HepG2 (cell line): ENCODE results near the gene TBC1D22A. TPM values are rescaled to one million over a fixed set of nuclear protein-coding genes. Genes with fewer than 3 reads are reported as not detected.

ENCODE experiments used
- ESRRA ChIP-seq: sonication (generic); formaldehyde crosslinking; IDR thresholded peaks from 2 replicates; pipeline ENCODE4 v1.5.1; 2020; ENCODE audit warnings: mild to moderate bottlenecking, low read depth, missing genetic modification reagents
- FOXA1 ChIP-seq, 2 experiments: fragments of 450-650 bp in 1 of 2; sonication (generic) in 1 of 2; formaldehyde crosslinking in 1 of 2; IDR thresholded peaks; 2 replicates each; pipeline versions ENCODE4 v1.4.0 to v1.6.1; 2016 to 2020; ENCODE audit warnings: missing genetic modification reagents in 1 of 2
- FOXA3 ChIP-seq: IDR thresholded peaks from 2 replicates; pipeline ENCODE4 v1.6.1; 2016; ENCODE audit warnings: missing genetic modification reagents, missing compliant biosample characterization
- GABPA ChIP-seq, 2 experiments: IDR thresholded peaks; 2 replicates each; pipeline ENCODE4 v1.6.1; 2011 to 2016; ENCODE audit warnings: low read depth in 2 of 2, low read length in 1 of 2, missing biosample characterization in 1 of 2, missing genetic modification characterization in 1 of 2
- GATAD1 ChIP-seq: IDR thresholded peaks from 2 replicates; pipeline ENCODE4 v1.6.1; 2016; ENCODE audit warnings: missing genetic modification reagents, missing compliant biosample characterization
- HMG20B ChIP-seq: conservative IDR thresholded peaks from 2 replicates; pipeline ENCODE4 v1.6.1; 2016; ENCODE audit warnings: missing genetic modification reagents, missing compliant biosample characterization
- KLF11 ChIP-seq: IDR thresholded peaks from 2 replicates; pipeline ENCODE4 v1.6.1; 2016; ENCODE audit warnings: missing compliant biosample characterization
- MIXL1 ChIP-seq: IDR thresholded peaks from 2 replicates; pipeline ENCODE4 v1.6.1; 2016
- NFE2 ChIP-seq: sonication (generic); formaldehyde crosslinking; IDR thresholded peaks from 2 replicates; pipeline ENCODE4 v1.4.0; 2020; ENCODE audit warnings: missing genetic modification reagents
- NFKB2 ChIP-seq: sonication (generic); formaldehyde crosslinking; IDR thresholded peaks from 2 replicates; pipeline ENCODE4 v1.4.0; 2020; ENCODE audit warnings: missing genetic modification reagents, borderline replicate concordance
- TCF7 ChIP-seq: sonication (generic); IDR thresholded peaks from 2 replicates; pipeline ENCODE4 v1.6.1; 2016; ENCODE audit warnings: antibody characterized with exemption, low read depth
- ZNF569 ChIP-seq: sonication (generic); formaldehyde crosslinking; IDR thresholded peaks from 2 replicates; pipeline ENCODE4 v1.5.0; 2020; ENCODE audit warnings: mild to moderate bottlenecking, missing genetic modification reagents, moderate library complexity, borderline replicate concordance
- ZNF614 ChIP-seq: IDR thresholded peaks from 2 replicates; pipeline ENCODE4 v1.6.1; 2018; ENCODE audit warnings: missing biosample characterization, missing genetic modification reagents, inconsistent platforms, borderline replicate concordance
- polyA plus RNA-seq, 8 experiments: library from polyadenylated mRNA; depleted of rRNA in 3 of 8; stranded (reverse) in 7 of 8; unstranded in 1 of 8; fragments of >200 nt; fragmentation: Illumina TruSeq in 4 of 8; extraction: Trizol in 4 of 8; gene quantifications; 2 replicates each; pipeline versions ENCODE4 v1.2.1 to v1.2.3, GENCODE V29; 2011 to 2016; ENCODE audit warnings: low read depth in 4 of 8, missing spikeins in 1 of 8, mixed read lengths in 1 of 8; ENCODE audit not compliant: insufficient read depth in 1 of 8
- total RNA-seq, 5 experiments: library from RNA; depleted of rRNA; stranded (reverse); fragments of >200 nt; fragmentation: Illumina TruSeq; extraction: Trizol; gene quantifications; 2 replicates each; pipeline ENCODE4 v1.2.3, GENCODE V29; 2016; ENCODE audit warnings: low read depth in 1 of 5
- TF ChIP-seq, protein P1 (sequence below): IDR thresholded peaks from 2 replicates; pipeline ENCODE4 v1.6.1; 2016; ENCODE audit warnings: low read depth
- TF ChIP-seq, protein P2 (sequence below): sonication (generic); formaldehyde crosslinking; IDR thresholded peaks from 2 replicates; pipeline ENCODE4 v1.4.0; 2020; ENCODE audit warnings: missing genetic modification reagents, borderline replicate concordance
- TF ChIP-seq, protein P3 (sequence below): fragments of 450-650 bp; IDR thresholded peaks from 2 replicates; pipeline ENCODE4 v1.6.1; 2016
- TF ChIP-seq, protein P4 (sequence below): sonication (generic); formaldehyde crosslinking; IDR thresholded peaks from 2 replicates; pipeline ENCODE4 v1.4.0; 2020; ENCODE audit warnings: missing genetic modification reagents
- TF ChIP-seq, protein P5 (sequence below): IDR thresholded peaks from 2 replicates; pipeline ENCODE4 v1.6.1; 2016; ENCODE audit warnings: missing compliant biosample characterization, missing genetic modification reagents, borderline replicate concordance

The TBC1D22A gene
- total and polyA plus RNA-seq, 2 of the 13 experiments (the other 11 are each of a cell fraction or from before 2014, with no cell fraction given) = 17.3 to 18.0 TPM

DNA sequence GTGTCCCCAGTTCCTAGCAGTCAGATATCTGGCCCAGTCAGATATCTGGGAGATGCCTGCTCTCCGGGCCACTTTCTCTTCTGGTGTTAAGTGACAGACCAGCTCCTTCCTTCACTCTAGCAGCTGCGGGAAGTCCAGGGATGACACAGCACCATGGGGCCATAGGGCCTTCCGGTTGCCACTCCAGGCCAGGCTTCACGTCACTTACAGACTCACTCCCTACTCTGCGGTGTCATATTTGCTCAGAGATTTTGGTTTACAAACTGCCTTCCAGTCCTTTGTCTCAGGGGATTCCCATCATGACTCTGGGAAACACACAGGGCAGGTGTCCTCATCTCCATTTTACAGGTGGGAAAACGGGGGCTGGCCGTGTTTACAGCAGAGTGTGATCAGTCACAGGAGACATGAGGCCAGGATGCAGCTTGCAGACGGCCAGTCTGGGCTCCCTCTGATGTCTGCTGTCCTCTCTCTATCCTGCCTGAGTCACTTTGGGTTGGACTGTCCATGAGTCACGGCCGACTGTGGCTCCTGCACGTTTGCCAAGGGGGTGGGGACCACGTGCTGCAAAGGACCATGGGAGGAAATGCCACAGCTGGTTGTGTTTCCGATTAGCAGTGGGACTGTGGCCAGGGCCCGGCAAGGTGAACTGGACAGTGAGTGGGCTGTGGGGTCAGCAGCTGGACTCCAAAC is 8.2 kb upstream of the TBC1D22A start (continued):
- TF ChIP-seq, protein P1, sequence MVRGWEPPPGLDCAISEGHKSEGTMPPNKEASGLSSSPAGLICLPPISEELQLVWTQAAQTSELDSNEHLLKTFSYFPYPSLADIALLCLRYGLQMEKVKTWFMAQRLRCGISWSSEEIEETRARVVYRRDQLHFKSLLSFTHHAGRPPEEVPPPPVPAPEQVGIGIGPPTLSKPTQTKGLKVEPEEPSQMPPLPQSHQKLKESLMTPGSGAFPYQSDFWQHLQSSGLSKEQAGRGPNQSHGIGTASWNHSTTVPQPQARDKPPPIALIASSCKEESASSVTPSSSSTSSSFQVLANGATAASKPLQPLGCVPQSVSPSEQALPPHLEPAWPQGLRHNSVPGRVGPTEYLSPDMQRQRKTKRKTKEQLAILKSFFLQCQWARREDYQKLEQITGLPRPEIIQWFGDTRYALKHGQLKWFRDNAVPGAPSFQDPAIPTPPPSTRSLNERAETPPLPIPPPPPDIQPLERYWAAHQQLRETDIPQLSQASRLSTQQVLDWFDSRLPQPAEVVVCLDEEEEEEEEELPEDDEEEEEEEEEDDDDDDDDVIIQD (CRISPR knock-in tag) = peak; percentile 62; the same call in 1 of the 2 replicates
- TF ChIP-seq HMG20B (CRISPR knock-in tag) (0 out of 2 replicates have a peak, but pooled peaks have one; percentile 35), FOXA3 (CRISPR knock-in tag) (peak; percentile 67), ZNF569 (CRISPR knock-in tag) (no peak), TCF7 (peak; percentile 46; the same call in 1 of the 2 replicates), NFKB2 (peak; percentile 66; the same call in 1 of the 2 replicates), GATAD1 (CRISPR knock-in tag) (peak; percentile 84), ZNF614 (CRISPR knock-in tag) (peak; percentile 69; the same call in 1 of the 2 replicates), ESRRA (CRISPR knock-in tag) (peak; percentile 79), FOXA1 (IDR thresholded peaks at IDR 0.05) (no peak), FOXA1 (CRISPR knock-in tag; IDR thresholded peaks at IDR 0.05) (peak; percentile 54), NFE2 (peak; percentile 62; the same call in 1 of the 2 replicates), GABPA (IDR thresholded peaks at IDR 0.05; ENCODE audit: low read depth, low read length) (peak; percentile 50; the same call in 1 of the 2 replicates), GABPA (CRISPR knock-in tag; IDR thresholded peaks at IDR 0.05; ENCODE audit: low read depth) (peak; percentile 79), KLF11 (CRISPR knock-in tag) (no peak), MIXL1 (CRISPR knock-in tag) (peak; percentile 27; the same call in 1 of the 2 replicates)
- TF ChIP-seq, protein P2, sequence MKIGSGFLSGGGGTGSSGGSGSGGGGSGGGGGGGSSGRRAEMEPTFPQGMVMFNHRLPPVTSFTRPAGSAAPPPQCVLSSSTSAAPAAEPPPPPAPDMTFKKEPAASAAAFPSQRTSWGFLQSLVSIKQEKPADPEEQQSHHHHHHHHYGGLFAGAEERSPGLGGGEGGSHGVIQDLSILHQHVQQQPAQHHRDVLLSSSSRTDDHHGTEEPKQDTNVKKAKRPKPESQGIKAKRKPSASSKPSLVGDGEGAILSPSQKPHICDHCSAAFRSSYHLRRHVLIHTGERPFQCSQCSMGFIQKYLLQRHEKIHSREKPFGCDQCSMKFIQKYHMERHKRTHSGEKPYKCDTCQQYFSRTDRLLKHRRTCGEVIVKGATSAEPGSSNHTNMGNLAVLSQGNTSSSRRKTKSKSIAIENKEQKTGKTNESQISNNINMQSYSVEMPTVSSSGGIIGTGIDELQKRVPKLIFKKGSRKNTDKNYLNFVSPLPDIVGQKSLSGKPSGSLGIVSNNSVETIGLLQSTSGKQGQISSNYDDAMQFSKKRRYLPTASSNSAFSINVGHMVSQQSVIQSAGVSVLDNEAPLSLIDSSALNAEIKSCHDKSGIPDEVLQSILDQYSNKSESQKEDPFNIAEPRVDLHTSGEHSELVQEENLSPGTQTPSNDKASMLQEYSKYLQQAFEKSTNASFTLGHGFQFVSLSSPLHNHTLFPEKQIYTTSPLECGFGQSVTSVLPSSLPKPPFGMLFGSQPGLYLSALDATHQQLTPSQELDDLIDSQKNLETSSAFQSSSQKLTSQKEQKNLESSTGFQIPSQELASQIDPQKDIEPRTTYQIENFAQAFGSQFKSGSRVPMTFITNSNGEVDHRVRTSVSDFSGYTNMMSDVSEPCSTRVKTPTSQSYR = peak; percentile 66; the same call in 1 of the 2 replicates
- TF ChIP-seq, protein P3, sequence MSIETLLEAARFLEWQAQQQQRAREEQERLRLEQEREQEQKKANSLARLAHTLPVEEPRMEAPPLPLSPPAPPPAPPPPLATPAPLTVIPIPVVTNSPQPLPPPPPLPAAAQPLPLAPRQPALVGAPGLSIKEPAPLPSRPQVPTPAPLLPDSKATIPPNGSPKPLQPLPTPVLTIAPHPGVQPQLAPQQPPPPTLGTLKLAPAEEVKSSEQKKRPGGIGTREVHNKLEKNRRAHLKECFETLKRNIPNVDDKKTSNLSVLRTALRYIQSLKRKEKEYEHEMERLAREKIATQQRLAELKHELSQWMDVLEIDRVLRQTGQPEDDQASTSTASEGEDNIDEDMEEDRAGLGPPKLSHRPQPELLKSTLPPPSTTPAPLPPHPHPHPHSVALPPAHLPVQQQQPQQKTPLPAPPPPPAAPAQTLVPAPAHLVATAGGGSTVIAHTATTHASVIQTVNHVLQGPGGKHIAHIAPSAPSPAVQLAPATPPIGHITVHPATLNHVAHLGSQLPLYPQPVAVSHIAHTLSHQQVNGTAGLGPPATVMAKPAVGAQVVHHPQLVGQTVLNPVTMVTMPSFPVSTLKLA = peak; percentile 93
- TF ChIP-seq, protein P4, sequence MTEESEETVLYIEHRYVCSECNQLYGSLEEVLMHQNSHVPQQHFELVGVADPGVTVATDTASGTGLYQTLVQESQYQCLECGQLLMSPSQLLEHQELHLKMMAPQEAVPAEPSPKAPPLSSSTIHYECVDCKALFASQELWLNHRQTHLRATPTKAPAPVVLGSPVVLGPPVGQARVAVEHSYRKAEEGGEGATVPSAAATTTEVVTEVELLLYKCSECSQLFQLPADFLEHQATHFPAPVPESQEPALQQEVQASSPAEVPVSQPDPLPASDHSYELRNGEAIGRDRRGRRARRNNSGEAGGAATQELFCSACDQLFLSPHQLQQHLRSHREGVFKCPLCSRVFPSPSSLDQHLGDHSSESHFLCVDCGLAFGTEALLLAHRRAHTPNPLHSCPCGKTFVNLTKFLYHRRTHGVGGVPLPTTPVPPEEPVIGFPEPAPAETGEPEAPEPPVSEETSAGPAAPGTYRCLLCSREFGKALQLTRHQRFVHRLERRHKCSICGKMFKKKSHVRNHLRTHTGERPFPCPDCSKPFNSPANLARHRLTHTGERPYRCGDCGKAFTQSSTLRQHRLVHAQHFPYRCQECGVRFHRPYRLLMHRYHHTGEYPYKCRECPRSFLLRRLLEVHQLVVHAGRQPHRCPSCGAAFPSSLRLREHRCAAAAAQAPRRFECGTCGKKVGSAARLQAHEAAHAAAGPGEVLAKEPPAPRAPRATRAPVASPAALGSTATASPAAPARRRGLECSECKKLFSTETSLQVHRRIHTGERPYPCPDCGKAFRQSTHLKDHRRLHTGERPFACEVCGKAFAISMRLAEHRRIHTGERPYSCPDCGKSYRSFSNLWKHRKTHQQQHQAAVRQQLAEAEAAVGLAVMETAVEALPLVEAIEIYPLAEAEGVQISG (CRISPR knock-in tag) = 0 out of 2 replicates have a peak, but pooled peaks have one; percentile 47
- TF ChIP-seq, protein P5, sequence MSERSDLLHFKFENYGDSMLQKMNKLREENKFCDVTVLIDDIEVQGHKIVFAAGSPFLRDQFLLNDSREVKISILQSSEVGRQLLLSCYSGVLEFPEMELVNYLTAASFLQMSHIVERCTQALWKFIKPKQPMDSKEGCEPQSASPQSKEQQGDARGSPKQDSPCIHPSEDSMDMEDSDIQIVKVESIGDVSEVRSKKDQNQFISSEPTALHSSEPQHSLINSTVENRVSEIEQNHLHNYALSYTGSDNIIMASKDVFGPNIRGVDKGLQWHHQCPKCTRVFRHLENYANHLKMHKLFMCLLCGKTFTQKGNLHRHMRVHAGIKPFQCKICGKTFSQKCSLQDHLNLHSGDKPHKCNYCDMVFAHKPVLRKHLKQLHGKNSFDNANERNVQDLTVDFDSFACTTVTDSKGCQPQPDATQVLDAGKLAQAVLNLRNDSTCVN (CRISPR knock-in tag) = peak; percentile 68; the same call in 1 of the 2 replicates
